H1 (cell line): ENCODE results near the gene VPS26B. TPM values are rescaled to one million over a fixed set of nuclear protein-coding genes. Genes with fewer than 3 reads are reported as not detected.

ENCODE experiments used
- CTCF ChIA-PET: fragments of 300-600 bp; sonication (Branson Sonifier 250); formaldehyde crosslinking; loops from one replicate; lab custom pipeline; 2021; ENCODE audit not compliant: partially characterized antibody; lab: Charles Lee
- POLR2A ChIA-PET: fragments of 300-600 bp; sonication (Branson Sonifier 250); formaldehyde crosslinking; loops from one replicate; lab custom pipeline; 2021; ENCODE audit warnings: inconsistent platforms; ENCODE audit not compliant: partially characterized antibody; lab: Charles Lee
- DNase-seq, 2 experiments: peaks; one replicate each; pipeline versions ENCODE4 v3.0.0 to v3.0.0-alpha.2; 2010 to 2022; ENCODE audit warnings: low spot score in 2 of 2, low read depth in 1 of 2, mixed read lengths in 1 of 2
- FAIRE-seq: peaks from 2 replicates; lab custom pipeline; 2011; peaks lifted over from hg19 to GRCh38; lab: Jason Lieb, UNC
- H2AFZ ChIP-seq: 2 replicates; pipeline ENCODE4 v1.8.1; 2012; ENCODE audit warnings: low read length, inconsistent platforms
- H2AK5ac ChIP-seq: 2 replicates; pipeline ENCODE4 v1.6.1; 2013; ENCODE audit warnings: low read depth, low read length
- H2BK120ac ChIP-seq: replicated peaks from 2 replicates; pipeline ENCODE3; 2013; ENCODE audit warnings: low read depth, low read length, inconsistent platforms
- H2BK12ac ChIP-seq: 2 replicates; pipeline ENCODE4 v1.6.1; 2013; ENCODE audit warnings: low read depth, low read length
- H2BK15ac ChIP-seq: 2 replicates; pipeline ENCODE4 v1.6.1; 2013; ENCODE audit warnings: low read length
- H2BK20ac ChIP-seq: 2 replicates; pipeline ENCODE4 v1.6.1; 2013; ENCODE audit warnings: low read length
- H2BK5ac ChIP-seq: 2 replicates; pipeline ENCODE4 v1.6.1; 2013; ENCODE audit warnings: low read depth, low read length
- H3K14ac ChIP-seq: 2 replicates; pipeline ENCODE4 v1.6.1; 2013; ENCODE audit warnings: inconsistent platforms; ENCODE audit not compliant: insufficient read length
- H3K18ac ChIP-seq: 2 replicates; pipeline ENCODE4 v1.6.1; 2013; ENCODE audit warnings: low read length; ENCODE audit errors: extremely low read depth
- H3K23ac ChIP-seq: 2 replicates; pipeline ENCODE4 v1.6.1; 2013; ENCODE audit warnings: inconsistent platforms; ENCODE audit not compliant: insufficient read length
- H3K23me2 ChIP-seq: 2 replicates; pipeline ENCODE4 v1.6.1; 2013; ENCODE audit warnings: low read depth, low read length
- H3K27ac ChIP-seq: 2 replicates; pipeline ENCODE4 v1.6.1; 2011; ENCODE audit warnings: low read depth, low read length, inconsistent platforms
- H3K27me3 ChIP-seq, 4 experiments: replicated peaks in 1 of 4; 1 replicate in 1 of 4; 2 replicates in 3 of 4; pipeline versions ENCODE4 v1.6.1 to v1.8.1; 2011 to 2013; ENCODE audit warnings: low read length in 3 of 4, mild to moderate bottlenecking in 3 of 4, inconsistent platforms in 2 of 4, mixed read lengths in 2 of 4, moderate library complexity in 1 of 4; ENCODE audit not compliant: control insufficient read depth in 3 of 4, insufficient read depth in 3 of 4; ENCODE audit errors: extremely low read depth in 1 of 4
- H3K36me3 ChIP-seq, 4 experiments: 2 replicates each; pipeline versions ENCODE4 v1.6.1 to v1.8.1; 2011 to 2013; ENCODE audit warnings: mild to moderate bottlenecking in 4 of 4, low read length in 3 of 4, moderate library complexity in 2 of 4, control low read depth in 1 of 4, inconsistent platforms in 1 of 4; ENCODE audit not compliant: insufficient read depth in 4 of 4, control insufficient read depth in 2 of 4
- H3K4ac ChIP-seq: replicated peaks from 2 replicates; pipeline ENCODE3; 2013; ENCODE audit warnings: low read length, low read depth, mixed read lengths, inconsistent platforms; ENCODE audit not compliant: insufficient read length
- H3K4me1 ChIP-seq, 4 experiments: replicated peaks in 1 of 4; 1 replicate in 1 of 4; 2 replicates in 3 of 4; pipeline versions ENCODE4 v1.6.1 to v1.8.1; 2011 to 2013; ENCODE audit warnings: low read length in 3 of 4, inconsistent platforms in 2 of 4, mixed read lengths in 1 of 4; ENCODE audit not compliant: insufficient read depth in 4 of 4, control insufficient read depth in 3 of 4
- H3K4me2 ChIP-seq, 2 experiments: 2 replicates each; pipeline versions ENCODE4 v1.6.1 to v1.8.1; 2011 to 2013; ENCODE audit warnings: low read depth in 2 of 2, low read length in 2 of 2, control low read depth in 1 of 2, inconsistent platforms in 1 of 2, mild to moderate bottlenecking in 1 of 2; ENCODE audit not compliant: insufficient read depth in 1 of 2
- H3K4me3 ChIP-seq, 4 experiments: fragments of 200-600, 300-600 bp in 1 of 4; sonication (generic), shearing (Covaris generic), sonication (Bioruptor Twin) in 1 of 4; 2 replicates each; pipeline versions ENCODE4 v1.5.1 to v1.8.1; 2011 to 2016; ENCODE audit warnings: low read length in 4 of 4, low read depth in 3 of 4, control low read depth in 2 of 4, inconsistent platforms in 2 of 4, mild to moderate bottlenecking in 2 of 4, mixed read lengths in 1 of 4, moderate library complexity in 1 of 4; ENCODE audit not compliant: insufficient read depth in 2 of 4; ENCODE audit errors: extremely low read depth in 1 of 4
- H3K56ac ChIP-seq: replicated peaks from 2 replicates; pipeline ENCODE3; 2013; ENCODE audit warnings: low read depth, mild to moderate bottlenecking, mixed read lengths, low read length, inconsistent platforms; ENCODE audit not compliant: insufficient read length
- H3K79me1 ChIP-seq: 2 replicates; pipeline ENCODE4 v1.6.1; 2013; ENCODE audit warnings: low read depth, low read length, control low read depth
- H3K79me2 ChIP-seq, 2 experiments: 2 replicates each; pipeline versions ENCODE4 v1.6.1 to v1.8.1; 2012 to 2013; ENCODE audit warnings: low read length in 2 of 2, mild to moderate bottlenecking in 2 of 2, inconsistent platforms in 1 of 2; ENCODE audit not compliant: insufficient read depth in 2 of 2, control insufficient read depth in 1 of 2
- H3K9ac ChIP-seq, 4 experiments: replicated peaks in 1 of 4; 1 replicate in 1 of 4; 2 replicates in 3 of 4; pipeline versions ENCODE4 v1.6.1 to v1.8.1; 2011 to 2013; ENCODE audit warnings: low read depth in 3 of 4, low read length in 3 of 4, control low read depth in 2 of 4, mild to moderate bottlenecking in 2 of 4, moderate library complexity in 2 of 4, inconsistent platforms in 1 of 4; ENCODE audit errors: extremely low read depth in 1 of 4
- H3K9me3 ChIP-seq, 2 experiments: 2 replicates each; pipeline versions ENCODE4 v1.6.1 to v1.8.1; 2012 to 2013; ENCODE audit warnings: mild to moderate bottlenecking in 2 of 2, moderate library complexity in 2 of 2, control low read depth in 1 of 2, inconsistent platforms in 1 of 2, low read depth in 1 of 2, low read length in 1 of 2, mixed read lengths in 1 of 2; ENCODE audit not compliant: insufficient read depth in 2 of 2
- H4K20me1 ChIP-seq, 2 experiments: replicated peaks in 1 of 2; 2 replicates each; pipeline versions ENCODE3 to v1.8.1; 2011 to 2013; ENCODE audit warnings: inconsistent platforms in 2 of 2, low read length in 2 of 2, mild to moderate bottlenecking in 1 of 2; ENCODE audit not compliant: insufficient read depth in 2 of 2, control insufficient read depth in 1 of 2
- H4K5ac ChIP-seq: 2 replicates; pipeline ENCODE4 v1.6.1; 2013; ENCODE audit warnings: low read length, low read depth, mixed read lengths, inconsistent platforms; ENCODE audit not compliant: insufficient read length
- H4K8ac ChIP-seq: 2 replicates; pipeline ENCODE4 v1.8.0; 2013; ENCODE audit warnings: mild to moderate bottlenecking, moderate library complexity, low read length, inconsistent platforms; ENCODE audit not compliant: insufficient read depth; ENCODE audit errors: extremely low read depth
- H4K91ac ChIP-seq: replicated peaks from 2 replicates; pipeline ENCODE3; 2013; ENCODE audit warnings: low read length, mixed read lengths, inconsistent platforms; ENCODE audit not compliant: insufficient read length
- RAD21 ChIP-seq, 2 experiments: IDR thresholded peaks in 1 of 2; conservative IDR thresholded peaks in 1 of 2; 2 replicates each; pipeline ENCODE4 v1.6.1; 2011; ENCODE audit warnings: low read depth in 2 of 2, low read length in 2 of 2, improper control_type of control experiment in 1 of 2, inconsistent platforms in 1 of 2, mild to moderate bottlenecking in 1 of 2, moderate library complexity in 1 of 2
- TEAD4 ChIP-seq: IDR thresholded peaks from 2 replicates; pipeline ENCODE4 v1.6.1; 2012; ENCODE audit warnings: low read depth, low read length, inconsistent platforms, mixed read lengths
- WGBS, 2 experiments: shearing (Covaris generic) in 1 of 2; methylation state at CpG; one replicate each; pipeline versions ENCODE4 v1.1.6 to v1.1.7; 2013 to 2015; ENCODE audit warnings: low lambda C conversion rate in 2 of 2, mixed read lengths in 2 of 2, inconsistent platforms in 1 of 2, low coverage in 1 of 2, missing lambda C conversion rate in 1 of 2; ENCODE audit not compliant: insufficient replicate concordance in 2 of 2, insufficient coverage in 1 of 2, insufficient read length in 1 of 2; ENCODE audit errors: extremely low coverage in 1 of 2, missing lambda C conversion rate in 1 of 2; 5-methylcytosine and 5-hydroxymethylcytosine counted together
- polyA plus RNA-seq, 7 experiments: library from polyadenylated mRNA; depleted of rRNA in 3 of 7; stranded (reverse) in 5 of 7; unstranded in 2 of 7; fragments of >200 nt in 5 of 7; fragments of 200-250 nt in 2 of 7; gene quantifications; 1 replicate in 5 of 7; 2 replicates in 1 of 7; 4 replicates in 1 of 7; pipeline versions ENCODE4 v1.2.1 to v1.2.3, GENCODE V29; 2011 to 2013; ENCODE audit warnings: missing spikeins in 2 of 7, mixed read lengths in 2 of 7
- total RNA-seq: library from RNA; stranded (reverse); fragmentation: NEBNext Ultra II Directional; extraction: Animal tissue kit (Norgen Biotek cat#: 25700); gene quantifications from 2 replicates; pipeline ENCODE4 v1.2.1, GENCODE V29; 2021
- TF ChIP-seq, protein P1 (sequence below): IDR thresholded peaks from 2 replicates; pipeline ENCODE4 v1.6.1; 2012; ENCODE audit warnings: low read length, inconsistent platforms
- TF ChIP-seq, protein P2 (sequence below), 3 experiments: IDR thresholded peaks; 1 replicate in 2 of 3; 2 replicates in 1 of 3; pipeline versions ENCODE4 v1.5.1 to v1.6.1; 2011; ENCODE audit warnings: low read length in 3 of 3, mild to moderate bottlenecking in 3 of 3, inconsistent platforms in 2 of 3, low read depth in 1 of 3, moderate library complexity in 1 of 3; ENCODE audit not compliant: insufficient read depth in 1 of 3; ENCODE audit errors: control extremely low read depth in 1 of 3

VPS26B gene
- total and polyA plus RNA-seq, 2 of the 8 experiments (the other 6 are each of a cell fraction or from before 2014, with no cell fraction given), result 18.3 to 27.0 TPM

DNA sequence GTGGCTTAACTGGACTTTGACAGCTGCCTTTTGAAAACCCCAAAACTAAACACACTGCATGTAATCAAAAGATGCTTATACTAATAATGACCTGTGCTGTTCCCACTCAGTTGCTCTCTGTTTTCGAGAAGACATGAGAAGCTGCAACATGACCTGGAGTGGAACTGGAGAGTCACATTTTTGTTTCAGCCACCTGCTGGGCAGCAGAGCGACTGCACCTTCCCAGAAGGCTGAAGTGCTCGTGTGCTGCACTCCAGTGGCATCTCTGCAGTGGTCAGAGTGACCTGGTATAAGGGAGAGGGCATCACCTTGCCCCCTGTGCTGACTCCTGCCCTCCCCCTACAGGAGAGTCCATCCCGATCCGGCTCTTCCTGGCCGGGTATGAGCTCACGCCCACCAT is 20.1 kb downstream of the VPS26B start:
- no peak overlapping the region for H3K27ac ChIP-seq

More for the DNA sequence above, 20.1 kb downstream of the VPS26B start:
- no peak overlapping the region for H4K8ac ChIP-seq
- no peak overlapping the region for H2AFZ ChIP-seq
- H4K91ac ChIP-seq, result no peak overlapping the region
- H3K36me3 ChIP-seq, result peaks cover 8 to 28% (median 21%) of the 10 kb centered on the region in 4 experiments
- H3K79me2 ChIP-seq, result no peaks in the 10 kb centered on the region
- no peaks in the 10 kb centered on the region for H3K79me1 ChIP-seq
- H3K56ac ChIP-seq, result no peak overlapping the region
- no peaks in the 10 kb centered on the region for H3K27me3 ChIP-seq
- no peak overlapping the region for H2BK120ac ChIP-seq
- FAIRE-seq (no peak), DNase-seq (no peak)
- H3K4ac ChIP-seq, result no peak overlapping the region
- no peak overlapping the region for H3K23ac ChIP-seq
- H3K4me3 ChIP-seq, result no peak overlapping the region
- H3K4me2 ChIP-seq, result no peak overlapping the region
- H4K5ac ChIP-seq, result no peak overlapping the region
- H3K14ac ChIP-seq, result no peak overlapping the region
- POLR2A ChIA-PET, result interaction anchor here (1.0 to 2.1 kb wide), 3 partner anchors 9 to 20 kb away, joined by 4 to 8 read pairs (median 5); partner anchors contain the start of genes ACAD8, NCAPD3, THYN1 and VPS26B
- H2AK5ac ChIP-seq, result no peak overlapping the region
- H3K23me2 ChIP-seq, result no peaks in the 10 kb centered on the region
- TF ChIP-seq TEAD4 (0 out of 2 replicates have a peak, but pooled peaks have one; percentile 4), RAD21 (IDR thresholded peaks at IDR 0.05 in 1 of 2, conservative IDR thresholded peaks at IDR 0.05 in 1 of 2; ENCODE audit: low read depth in 2 of 2, low read length in 2 of 2) (peak; percentile 22 to 23; a peak in 2 of 4 replicates)
- TF ChIP-seq, protein P1, sequence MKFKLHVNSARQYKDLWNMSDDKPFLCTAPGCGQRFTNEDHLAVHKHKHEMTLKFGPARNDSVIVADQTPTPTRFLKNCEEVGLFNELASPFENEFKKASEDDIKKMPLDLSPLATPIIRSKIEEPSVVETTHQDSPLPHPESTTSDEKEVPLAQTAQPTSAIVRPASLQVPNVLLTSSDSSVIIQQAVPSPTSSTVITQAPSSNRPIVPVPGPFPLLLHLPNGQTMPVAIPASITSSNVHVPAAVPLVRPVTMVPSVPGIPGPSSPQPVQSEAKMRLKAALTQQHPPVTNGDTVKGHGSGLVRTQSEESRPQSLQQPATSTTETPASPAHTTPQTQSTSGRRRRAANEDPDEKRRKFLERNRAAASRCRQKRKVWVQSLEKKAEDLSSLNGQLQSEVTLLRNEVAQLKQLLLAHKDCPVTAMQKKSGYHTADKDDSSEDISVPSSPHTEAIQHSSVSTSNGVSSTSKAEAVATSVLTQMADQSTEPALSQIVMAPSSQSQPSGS, result no peak
- TF ChIP-seq, protein P2, sequence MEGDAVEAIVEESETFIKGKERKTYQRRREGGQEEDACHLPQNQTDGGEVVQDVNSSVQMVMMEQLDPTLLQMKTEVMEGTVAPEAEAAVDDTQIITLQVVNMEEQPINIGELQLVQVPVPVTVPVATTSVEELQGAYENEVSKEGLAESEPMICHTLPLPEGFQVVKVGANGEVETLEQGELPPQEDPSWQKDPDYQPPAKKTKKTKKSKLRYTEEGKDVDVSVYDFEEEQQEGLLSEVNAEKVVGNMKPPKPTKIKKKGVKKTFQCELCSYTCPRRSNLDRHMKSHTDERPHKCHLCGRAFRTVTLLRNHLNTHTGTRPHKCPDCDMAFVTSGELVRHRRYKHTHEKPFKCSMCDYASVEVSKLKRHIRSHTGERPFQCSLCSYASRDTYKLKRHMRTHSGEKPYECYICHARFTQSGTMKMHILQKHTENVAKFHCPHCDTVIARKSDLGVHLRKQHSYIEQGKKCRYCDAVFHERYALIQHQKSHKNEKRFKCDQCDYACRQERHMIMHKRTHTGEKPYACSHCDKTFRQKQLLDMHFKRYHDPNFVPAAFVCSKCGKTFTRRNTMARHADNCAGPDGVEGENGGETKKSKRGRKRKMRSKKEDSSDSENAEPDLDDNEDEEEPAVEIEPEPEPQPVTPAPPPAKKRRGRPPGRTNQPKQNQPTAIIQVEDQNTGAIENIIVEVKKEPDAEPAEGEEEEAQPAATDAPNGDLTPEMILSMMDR (IDR thresholded peaks at IDR 0.05; ENCODE audit: control extremely low read depth in 1 of 3, insufficient read depth in 1 of 3, low read depth in 1 of 3, low read length in 3 of 3), result peak in 2 of 3 experiments; percentile 48 to 57; a peak in 2 of 4 replicates
- no peaks in the 10 kb centered on the region for H3K4me1 ChIP-seq
- no peak overlapping the region for H2BK20ac ChIP-seq
- H3K9ac ChIP-seq, result no peak overlapping the region
- H2BK12ac ChIP-seq, result no peak overlapping the region
- 82% methylated on average over 7 of the region's 7 CpGs; no CpG with 5 or more reads in 1 of the 2 experiments for WGBS, 2 experiments
- CTCF ChIA-PET, result interaction anchor here (0.8 to 3.7 kb wide), 17 partner anchors 8 to 216 kb away, joined by 3 to 23 read pairs (median 4); partner anchors contain the start of genes ACAD8, GLB1L3, NCAPD3 and THYN1
- no peaks in the 10 kb centered on the region for H4K20me1 ChIP-seq
- no peak overlapping the region for H2BK15ac ChIP-seq
- no peak overlapping the region for H2BK5ac ChIP-seq
- no peak overlapping the region for H3K18ac ChIP-seq
- no peaks in the 10 kb centered on the region for H3K9me3 ChIP-seq
